Head of caudate nucleus (tissue), 42 donors: ENCODE results near the gene OLFM3.

Experiments used
- DNase-seq, 42 donors: peaks; one replicate each; pipeline versions ENCODE4 v3.0.0 to v3.0.0-alpha.2; 2020 to 2021; ENCODE audit warnings: mixed read lengths in 7 of 42
- intact Hi-C: fragments of 100-400 bp; cut with DNase I; formaldehyde crosslinking; loops from one replicate; pipeline ENCODE4 v1.15.0; 2022

The OLFM3 gene

DNA sequence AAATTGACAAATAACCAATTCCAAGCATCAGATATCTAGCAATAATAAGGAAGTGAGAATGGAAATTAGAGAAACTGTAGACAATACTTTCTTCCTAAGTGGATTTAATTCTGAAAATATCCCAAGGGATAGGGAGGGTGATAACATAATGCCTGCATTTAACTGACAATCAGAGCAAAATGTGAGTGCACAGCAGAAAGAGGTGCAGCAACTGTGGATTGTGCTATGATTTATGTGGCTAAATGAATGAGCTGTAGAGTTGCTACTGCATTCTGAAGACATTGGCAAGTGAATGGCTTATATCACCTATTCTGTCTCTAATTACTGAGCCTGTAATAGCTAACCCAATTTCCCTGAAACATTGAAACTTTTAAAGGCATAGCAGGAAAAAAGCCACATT lies 39.0 kb downstream of the OLFM3 start:
- no peak for DNase-seq
- intact Hi-C loops = no loop called here

- intact Hi-C loops = no loop called here
- DNase-seq = no peak
Measured at GRCh38 chr1:101953623-101954022, 43.1 kb downstream of the OLFM3 start.

GRCh38 chr1:101945884-101946283 lies 50.8 kb downstream of the OLFM3 start:
- DNase-seq = no peak
- intact Hi-C loops = no loop called here

GRCh38 chr1:101943237-101943636 lies 53.5 kb downstream of the OLFM3 start:
- no peak for DNase-seq

DNA sequence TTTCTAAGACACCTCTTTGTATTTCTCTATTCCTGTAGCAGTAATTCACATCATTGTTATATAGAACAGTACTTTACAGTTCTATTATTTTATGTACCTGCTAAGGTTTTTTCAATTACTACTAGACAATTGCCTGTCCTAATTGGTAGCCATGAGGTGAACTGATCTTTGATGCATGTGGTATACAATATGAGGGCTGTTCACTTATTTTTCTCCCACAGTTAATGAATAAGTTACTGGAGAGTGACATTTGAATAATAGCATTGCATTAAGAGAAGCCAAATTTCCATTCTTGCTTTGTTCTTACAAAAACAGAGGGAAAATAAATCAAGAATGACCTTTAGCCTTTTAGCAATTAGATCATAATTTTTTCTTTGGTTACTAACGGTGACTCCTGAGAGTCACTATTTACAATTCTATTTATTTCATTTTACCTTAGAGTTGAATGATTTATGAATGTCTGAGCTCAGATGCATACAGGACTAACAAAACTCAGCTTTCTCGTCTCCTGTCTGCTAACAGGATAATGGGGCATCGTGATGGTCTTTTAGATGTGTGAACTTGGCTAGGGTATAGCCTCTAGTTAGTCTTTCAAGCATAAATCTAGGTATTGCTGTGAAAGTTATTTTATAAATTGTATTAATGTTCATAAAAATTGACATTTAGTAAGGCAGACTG lies 54.1 kb downstream of the OLFM3 start:
- no peak for DNase-seq
- intact Hi-C loops = no loop called here

More at GRCh38 chr1:101943237-101943636, 53.5 kb downstream of the OLFM3 start:
- intact Hi-C loops = no loop called here

- intact Hi-C loops = no loop called here
- no peak for DNase-seq
Measured at GRCh38 chr1:101938681-101939080, 58.0 kb downstream of the OLFM3 start.

GRCh38 chr1:101929343-101929742 lies 67.4 kb downstream of the OLFM3 start:
- intact Hi-C loops = no loop called here
- DNase-seq = no peak

GRCh38 chr1:101928829-101929228 lies 67.9 kb downstream of the OLFM3 start:
- intact Hi-C loops = no loop called here
- no peak for DNase-seq

DNA sequence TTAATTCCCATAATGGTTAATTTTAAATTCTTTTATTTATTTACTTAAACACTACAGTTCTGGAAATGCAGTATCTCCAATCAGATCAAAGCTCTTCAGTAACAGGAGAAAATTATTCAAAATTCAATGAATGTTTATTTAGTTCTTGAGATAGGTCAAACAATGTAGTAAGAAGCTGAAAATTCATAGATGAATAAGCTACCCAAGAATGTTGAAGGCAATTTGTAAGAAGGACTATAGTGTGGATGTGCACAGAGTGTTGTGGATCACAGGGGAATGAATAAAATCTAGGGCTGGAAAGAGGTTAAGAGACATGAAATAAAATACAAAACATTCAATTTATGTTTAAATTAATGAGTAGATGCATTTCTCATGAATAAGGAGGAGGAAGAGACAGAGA lies 72.0 kb downstream of the OLFM3 start:
- intact Hi-C loops = no loop called here
- no peak for DNase-seq

GRCh38 chr1:101920577-101920976 lies 76.1 kb downstream of the OLFM3 start:
- intact Hi-C loops = no loop called here

DNA sequence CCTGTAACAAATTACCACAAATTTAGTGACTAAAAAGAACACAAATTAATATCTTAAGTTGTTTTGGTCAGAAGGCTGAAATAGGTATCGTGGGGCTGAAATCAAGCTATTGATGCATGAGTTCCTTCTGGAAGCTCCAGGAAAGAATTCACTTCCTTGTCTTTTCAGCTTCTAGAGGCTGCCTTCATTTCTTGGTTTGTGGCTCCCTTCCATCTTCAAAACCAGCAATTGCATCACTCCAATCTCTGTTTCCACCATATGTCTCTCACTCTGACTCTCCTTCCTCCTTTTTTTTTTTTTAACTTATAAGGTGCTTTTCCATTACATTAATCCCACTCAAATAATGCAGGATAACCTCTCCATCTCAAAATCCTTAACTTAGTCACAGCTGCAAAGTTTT lies 78.4 kb downstream of the OLFM3 start:
- no peak for DNase-seq
- intact Hi-C loops = no loop called here

More at GRCh38 chr1:101920577-101920976, 76.1 kb downstream of the OLFM3 start:
- DNase-seq = no peak

DNA sequence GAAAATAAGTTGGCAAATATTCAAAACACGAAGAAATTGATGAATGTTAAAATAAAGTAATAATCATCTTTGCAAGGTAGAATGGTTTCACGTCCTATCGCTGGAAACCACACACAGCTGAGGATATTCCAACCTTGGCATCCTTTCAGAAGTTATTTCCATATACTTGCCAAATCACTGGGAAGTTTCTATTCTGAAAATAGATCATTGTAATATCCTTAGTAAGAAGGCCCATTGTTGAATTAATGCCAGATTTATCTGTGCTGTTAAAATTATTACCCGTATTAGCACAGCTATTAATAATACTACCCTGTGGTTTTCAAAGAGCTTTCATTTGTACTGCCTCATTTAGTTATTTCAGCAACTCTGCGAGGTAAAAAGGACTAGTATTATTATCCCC lies 81.1 kb downstream of the OLFM3 start:
- no peak for DNase-seq
- intact Hi-C loops = no loop called here

DNA sequence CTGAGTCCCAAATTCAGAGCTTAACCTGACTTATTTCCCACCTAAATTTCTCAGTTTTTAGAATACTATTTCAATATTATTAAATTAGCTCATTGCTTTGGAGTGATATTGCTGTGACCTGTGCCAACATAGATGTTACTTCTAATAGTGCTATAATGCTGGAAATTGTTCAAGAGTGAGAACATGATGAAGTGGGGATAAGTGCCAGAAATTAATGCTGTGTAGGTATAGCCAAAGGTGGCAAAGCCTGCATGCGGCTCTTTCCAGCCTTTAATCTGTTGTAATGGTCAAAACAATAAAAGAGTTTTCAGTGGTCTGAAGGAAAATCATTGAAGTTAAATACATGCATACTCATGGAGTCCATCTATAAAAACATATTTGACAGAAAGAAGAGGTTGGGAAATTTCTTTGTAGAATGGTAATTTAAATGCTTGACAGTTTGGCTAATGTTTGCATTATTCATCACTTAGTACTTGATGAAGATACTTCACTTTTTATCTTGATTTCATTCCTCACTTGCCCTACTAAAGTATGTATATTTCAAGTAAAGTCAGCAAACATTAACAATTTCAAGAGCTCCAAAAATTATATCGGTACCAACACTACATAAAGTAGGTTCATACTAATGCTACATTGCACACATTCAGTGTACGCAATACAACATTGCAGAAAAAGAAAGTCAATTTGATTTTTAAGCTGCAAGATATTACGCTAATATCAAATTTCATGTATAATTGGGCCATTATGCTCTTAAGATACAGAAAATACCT lies 82.1 kb downstream of the OLFM3 start:
- intact Hi-C loops = no loop called here
- DNase-seq = no peak

- intact Hi-C loops = no loop called here
- peak in 3 of 42 donors; percentile 1 to 9 (median 8) for DNase-seq
Measured at GRCh38 chr1:101911894-101912293, 84.8 kb downstream of the OLFM3 start.

DNA sequence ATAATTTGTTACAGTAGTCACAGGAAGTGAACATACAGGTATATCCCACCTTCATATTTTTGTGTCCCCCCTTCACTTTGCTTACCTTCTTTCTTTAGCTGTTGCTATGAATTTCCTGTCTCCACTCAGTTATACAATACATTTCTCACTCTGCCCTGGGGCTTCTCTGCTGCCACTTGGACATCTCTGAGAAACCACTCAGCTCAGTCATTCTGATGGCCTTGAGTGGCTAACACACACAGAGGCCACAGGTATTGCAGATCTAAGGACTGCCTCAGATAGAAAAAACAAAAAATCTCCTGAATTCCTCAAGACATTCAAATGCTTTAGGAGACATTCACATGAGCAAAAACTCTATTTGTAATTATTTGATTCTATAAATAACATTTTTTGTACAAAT lies 87.7 kb downstream of the OLFM3 start:
- intact Hi-C loops = no loop called here
- no peak for DNase-seq

GRCh38 chr1:101907264-101907663 lies 89.5 kb downstream of the OLFM3 start:
- intact Hi-C loops = no loop called here
- no peak for DNase-seq

DNA sequence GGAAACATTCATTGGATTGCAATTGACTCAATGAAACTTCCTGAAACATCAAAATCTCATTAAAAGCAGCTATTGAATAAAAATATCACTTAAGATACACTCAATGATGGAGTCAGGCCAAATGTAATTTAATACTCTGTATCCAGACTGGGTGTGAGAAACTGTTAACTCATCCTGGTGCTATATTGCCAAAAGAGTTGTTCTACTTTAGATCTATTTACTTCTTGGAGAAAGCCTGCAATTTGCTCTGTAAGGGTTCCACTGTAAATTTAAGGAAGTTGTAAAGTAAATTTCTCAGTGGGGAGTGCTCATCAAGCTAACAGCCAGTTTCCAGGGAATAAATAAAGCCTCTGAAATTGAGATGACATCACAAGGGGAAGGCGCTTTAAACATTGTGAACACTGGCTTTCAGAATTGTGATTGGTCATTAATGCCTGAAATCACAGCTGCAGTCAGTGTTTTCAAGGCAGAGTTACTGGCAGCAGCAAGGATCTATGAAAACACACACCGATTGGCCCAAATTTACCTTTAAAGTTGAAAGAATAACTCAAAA lies 91.4 kb downstream of the OLFM3 start:
- no peak for DNase-seq
- intact Hi-C loops = no loop called here

DNA sequence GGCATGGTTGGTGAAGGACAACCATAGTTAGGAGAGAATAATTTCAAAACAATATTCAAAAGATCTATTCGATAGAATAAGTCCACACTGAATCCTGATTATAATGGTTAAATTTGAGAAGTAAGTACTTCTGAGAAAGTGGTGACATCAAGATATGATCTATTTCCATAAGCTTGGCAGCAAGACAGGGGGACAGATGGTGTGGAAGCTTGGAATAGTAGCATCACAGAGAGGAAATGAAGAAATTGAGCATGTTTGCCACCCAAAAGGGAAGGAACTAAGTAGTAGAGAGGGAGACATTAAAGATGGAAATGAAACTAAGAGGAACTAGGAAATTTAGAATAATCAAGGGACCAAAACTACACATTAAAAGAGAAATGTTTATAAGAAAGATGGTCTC lies 94.5 kb downstream of the OLFM3 start:
- DNase-seq = no peak
- intact Hi-C loops = no loop called here

GRCh38 chr1:101898137-101898536 lies 98.6 kb downstream of the OLFM3 start:
- no peak for DNase-seq
- intact Hi-C loops = no loop called here

GRCh38 chr1:101884621-101885020 lies 112.1 kb downstream of the OLFM3 start:
- intact Hi-C loops = no loop called here
- DNase-seq = no peak

DNA sequence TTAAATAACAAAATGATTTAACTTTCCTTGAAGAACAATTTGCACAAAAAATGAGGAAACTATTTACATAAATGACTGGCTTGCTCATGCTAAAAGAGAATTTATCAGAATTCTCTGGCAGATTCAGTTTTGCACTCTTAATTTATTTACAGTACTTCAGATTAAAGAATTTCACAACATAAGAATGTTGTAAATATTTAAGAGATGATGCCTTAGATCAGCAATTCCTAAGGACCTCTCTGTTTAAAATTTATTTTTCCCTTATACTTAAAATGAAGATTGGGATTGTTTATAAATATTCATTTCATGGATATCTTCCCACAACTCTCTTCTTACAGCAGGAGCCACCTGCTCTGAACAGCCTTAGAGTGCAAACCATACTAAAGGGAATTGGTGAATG lies 120.8 kb downstream of the OLFM3 start:
- intact Hi-C loops = no loop called here
- no peak for DNase-seq
